Umbilical cord (tissue), 2 donors: Measurements from ENCODE around the gene FBXO39. TPM values are rescaled to one million over a fixed set of nuclear protein-coding genes. Genes with fewer than 3 reads are reported as not detected.
"Not testable (repeated sequence)": the region's sequence is repeated elsewhere in the genome, so short reads cannot be mapped to it uniquely, and the experiment has no call there.

ENCODE experiments used
- DNase-seq: peaks from one replicate; pipeline ENCODE4 v3.0.0-alpha.2; 2015; ENCODE audit warnings: low spot score
- total RNA-seq: library from RNA; depleted of rRNA; stranded (reverse); fragments of >200 nt; gene quantifications from one replicate; pipeline ENCODE4 v1.2.3, GENCODE V29; 2014; ENCODE audit warnings: low replicate concordance; ENCODE audit not compliant: insufficient read depth

The FBXO39 gene
- total RNA-seq, 1 donor from 2014 or later, result 5.5 TPM

DNA sequence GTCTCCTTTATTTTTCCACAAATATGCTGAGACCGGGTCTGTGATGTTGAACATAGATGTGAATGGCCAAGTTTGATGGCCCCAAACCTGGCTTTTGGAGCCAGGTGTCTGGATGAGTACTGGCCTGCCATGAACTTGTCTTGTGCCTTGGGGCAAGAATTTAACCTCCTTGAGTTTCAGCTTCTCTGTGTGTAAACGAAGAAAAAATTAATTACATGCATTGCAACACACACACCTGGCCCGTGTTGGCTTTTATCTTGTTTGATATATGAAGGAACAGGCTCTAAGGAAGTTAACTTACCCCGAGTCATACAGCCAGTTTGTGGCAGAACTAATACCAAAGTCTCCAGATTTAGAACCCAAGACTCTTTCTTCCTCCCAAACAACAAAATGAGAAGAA lies 13.1 kb downstream of the FBXO39 start:
- no peak for DNase-seq

DNA sequence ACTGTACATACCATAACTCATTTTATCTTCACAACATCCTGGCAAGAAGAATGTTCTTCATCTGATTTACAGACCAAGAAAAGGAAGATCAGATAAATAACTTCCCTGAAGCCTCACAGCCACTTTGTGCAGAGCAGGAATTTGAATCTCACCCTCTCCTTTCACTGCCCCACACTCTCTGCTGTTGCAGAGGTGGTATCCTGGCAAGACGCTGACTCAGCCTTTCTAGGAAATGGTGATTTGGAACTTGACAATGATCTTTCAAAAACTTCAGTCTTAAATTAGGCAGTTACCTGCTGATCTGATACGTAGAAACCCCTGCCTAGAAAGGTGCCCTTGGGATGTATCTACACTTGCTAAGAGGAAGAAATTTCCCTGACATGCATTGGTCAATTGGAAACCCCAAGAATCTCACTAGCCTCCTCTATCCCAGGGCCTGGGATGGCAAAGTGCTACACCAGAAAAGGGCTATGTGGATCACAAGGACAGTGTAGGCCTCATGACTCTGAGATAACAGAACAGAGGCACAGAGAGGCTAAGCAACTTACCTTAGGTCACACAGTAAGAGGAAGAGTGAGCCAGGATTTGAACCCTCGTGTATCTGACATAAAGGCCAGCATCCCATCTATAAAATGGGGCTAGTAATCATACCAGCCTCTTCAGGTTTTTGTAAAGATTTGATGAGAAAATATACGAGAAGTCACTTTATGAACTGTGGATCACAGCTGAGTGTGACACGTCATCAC lies 17.9 kb downstream of the FBXO39 start:
- no peak for DNase-seq

DNA sequence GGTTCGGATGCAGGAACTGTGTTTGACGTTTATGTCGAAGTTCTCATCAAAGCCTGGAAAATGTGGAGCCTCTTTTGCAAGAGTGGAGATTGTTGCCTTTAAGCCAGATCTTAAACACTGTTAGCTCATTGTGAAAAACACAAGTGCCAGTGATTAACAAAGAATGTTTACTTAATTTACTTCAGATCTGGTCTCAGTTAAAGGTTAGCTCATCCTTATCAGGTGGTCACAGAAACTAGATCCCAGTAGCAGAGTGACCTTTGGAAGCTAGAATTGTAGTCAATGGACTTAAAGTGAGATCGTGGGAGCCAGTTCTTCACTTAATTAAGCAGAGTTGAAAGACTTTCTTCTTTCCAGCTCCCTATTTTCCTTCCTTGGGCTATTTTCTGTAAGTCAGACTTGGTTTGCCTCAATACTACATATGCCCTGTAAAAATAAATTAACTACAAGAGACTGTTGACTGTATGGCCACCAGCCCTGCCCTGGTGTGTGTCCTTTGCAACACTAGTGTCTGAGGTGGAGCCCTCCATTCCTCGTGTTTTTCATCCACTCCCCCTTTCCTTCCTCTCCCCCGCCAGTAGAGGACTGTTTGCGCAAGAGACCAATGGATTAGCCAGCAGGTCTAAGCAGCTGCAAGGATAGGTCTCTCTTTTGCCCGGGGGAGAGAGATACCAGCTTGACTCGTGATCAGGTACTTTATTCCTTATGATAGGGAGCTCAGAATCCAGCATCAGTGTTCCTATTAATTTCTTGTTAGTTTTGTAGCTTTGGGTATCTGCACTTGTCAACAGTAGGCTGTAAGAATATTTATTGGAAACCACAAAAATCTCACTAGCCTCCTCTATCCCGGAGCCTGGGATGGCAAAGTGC lies 20.2 kb downstream of the FBXO39 start:
- no peak for DNase-seq

DNA sequence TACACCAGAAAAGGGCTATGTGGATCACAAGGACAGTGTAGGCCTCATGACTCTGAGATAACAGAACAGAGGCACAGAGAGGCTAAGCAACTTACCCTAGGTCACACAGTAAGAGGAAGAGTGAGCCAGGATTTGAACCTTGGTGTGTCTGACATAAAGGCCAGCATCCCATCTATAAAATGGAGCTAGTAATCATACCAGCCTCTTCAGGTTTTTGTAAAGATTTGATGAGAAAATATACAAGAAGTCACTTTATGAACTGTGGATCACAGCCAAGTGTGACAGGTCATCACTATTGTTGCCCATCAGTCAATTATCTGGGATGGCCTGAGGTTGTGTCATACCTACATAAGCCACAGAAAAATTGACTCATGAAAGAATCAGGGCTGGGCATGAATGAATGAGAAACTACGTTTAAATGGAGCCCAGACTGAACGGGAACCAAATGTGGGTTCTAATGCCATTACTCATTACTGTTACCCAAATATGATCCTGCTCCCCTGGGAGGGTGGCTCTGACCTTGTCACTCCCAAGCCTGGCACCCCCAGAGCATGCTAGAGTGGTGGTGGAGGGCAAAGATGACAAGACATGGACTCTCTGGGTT lies 21.0 kb downstream of the FBXO39 start:
- no peak for DNase-seq

DNA sequence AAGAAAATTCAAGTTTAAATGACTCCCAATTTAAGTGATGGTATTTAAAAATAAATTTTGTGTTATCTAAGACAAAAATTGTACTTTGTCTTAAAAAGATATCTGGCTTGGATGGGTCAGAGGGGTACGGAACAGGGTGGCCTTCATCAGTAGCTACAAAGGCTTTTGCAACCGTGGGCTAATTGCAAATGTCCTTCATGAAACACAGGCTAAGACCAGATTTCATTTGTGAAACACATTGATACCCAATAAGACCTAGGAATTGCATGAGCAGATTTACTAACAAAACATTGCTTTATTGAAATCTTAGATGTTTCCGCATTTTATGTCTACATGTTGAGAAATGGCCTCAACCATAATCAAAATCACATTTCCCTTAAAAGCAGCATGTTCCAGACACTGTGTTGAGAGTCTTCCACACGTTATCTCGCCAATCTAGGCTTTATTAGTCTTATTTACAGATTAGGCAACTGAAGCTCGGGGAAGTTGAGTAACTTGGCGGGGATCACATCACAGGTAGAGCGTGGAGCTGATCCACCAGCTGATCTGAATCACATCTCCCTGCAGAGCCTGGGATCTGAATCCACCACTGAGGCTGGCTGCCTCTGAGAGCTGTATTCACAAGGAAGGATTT lies 21.8 kb downstream of the FBXO39 start:
- DNase-seq, result no peak

DNA sequence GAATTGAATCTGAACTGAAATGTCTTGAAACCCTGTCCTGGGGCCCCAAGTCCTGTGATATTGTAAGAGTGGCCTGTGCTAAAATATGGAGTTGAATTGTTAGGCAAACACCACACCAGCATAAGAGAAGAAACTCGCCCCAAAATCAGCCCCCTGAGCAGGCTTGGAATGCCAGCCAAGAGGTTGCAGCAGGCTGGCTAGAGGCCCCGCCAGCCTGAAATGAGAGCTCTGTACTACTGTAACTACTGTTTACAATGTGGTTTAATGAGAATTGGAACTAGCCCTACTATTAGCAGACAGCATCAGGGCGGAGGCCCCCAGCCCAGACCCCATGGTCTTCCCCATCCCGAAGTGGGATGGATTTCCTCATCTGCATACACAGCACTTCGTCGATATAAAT lies 23.7 kb downstream of the FBXO39 start:
- DNase-seq, result no peak

DNA sequence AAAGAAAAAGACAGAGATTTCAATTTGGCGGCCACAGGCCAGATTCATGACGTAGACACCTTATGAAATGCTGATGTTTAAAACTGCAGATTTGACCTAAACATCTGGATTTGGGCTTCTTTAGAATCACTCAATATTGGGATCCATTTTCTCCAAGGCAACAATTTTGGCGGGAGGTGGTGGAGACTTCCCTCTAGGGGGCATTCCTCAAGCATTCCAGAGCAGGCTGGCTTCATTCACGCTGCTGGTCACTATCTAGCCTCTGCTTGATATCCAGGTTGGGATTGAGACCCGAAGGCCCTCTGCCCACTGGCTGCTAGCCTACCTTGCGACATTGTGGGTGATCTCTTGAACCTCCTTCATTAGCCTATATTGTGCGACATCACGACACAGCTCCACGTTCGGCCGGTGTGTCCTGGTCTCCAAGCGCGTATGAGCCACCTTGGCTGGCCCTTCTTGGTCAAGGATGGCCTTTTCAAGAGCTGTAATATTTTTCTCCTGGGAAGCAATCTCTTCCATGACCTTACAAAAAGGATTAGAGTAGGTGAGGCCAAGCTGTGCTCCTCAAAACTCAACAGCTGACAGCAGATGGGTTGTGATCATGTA lies 24.5 kb downstream of the FBXO39 start:
- no peak for DNase-seq

DNA sequence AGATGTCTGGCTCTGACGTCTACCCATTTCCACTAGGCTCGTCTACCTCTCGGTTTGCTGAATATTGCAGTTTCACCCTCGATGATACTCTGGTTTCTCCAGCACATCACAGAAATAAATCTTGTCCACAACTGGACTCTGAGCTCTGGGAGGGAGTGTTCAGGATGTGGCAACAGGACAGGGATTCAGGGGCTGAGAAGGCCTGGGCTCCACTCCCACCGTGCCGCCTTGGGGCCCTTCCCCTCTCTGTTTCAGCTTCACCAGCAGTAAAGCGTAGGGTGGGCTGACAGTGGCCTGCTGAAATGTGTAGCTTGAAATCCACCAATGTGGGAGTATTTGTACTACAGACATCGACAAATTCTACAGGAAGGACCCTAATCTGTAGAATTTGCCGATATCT lies 35.5 kb downstream of the FBXO39 start:
- DNase-seq, result no peak

DNA sequence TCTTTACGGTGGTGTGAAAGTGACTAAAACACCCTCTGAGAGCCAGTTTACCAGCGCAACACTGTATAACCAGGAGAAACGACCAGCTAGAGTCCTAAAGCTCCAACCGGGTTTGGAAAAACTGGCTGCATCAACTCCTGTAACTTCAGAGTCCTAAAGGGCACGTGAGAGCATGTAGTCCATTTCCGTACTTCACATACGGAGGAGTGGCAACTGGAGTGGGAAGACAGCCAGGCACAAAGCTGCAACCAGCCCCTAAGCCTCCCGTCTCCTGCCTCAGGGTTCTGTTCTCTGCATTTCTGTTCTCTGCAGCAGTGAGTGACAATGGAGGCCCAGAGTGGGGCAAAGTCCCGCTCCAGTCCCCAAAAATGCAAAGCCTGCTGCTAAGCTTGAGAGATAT lies 36.3 kb downstream of the FBXO39 start:
- no peak for DNase-seq

DNA sequence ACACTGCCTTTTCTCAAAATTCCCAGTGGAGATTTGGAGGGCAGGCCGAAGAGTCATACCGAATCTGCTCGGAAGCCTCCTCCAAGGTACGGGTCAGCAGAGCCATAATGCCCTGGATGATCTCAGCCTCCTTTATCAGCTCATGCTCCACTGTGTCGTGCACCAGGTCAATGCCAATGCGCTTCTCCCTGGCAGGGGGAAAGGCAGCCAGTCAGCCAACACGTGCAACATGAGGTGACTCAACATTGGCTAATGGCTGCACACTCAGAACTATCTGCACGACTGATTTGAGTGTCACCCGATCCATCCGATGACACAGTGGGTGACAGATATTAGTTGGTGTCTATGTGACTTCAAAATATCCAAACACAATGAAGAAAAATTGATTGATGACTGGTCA lies 39.8 kb downstream of the FBXO39 start:
- DNase-seq, result no peak

DNA sequence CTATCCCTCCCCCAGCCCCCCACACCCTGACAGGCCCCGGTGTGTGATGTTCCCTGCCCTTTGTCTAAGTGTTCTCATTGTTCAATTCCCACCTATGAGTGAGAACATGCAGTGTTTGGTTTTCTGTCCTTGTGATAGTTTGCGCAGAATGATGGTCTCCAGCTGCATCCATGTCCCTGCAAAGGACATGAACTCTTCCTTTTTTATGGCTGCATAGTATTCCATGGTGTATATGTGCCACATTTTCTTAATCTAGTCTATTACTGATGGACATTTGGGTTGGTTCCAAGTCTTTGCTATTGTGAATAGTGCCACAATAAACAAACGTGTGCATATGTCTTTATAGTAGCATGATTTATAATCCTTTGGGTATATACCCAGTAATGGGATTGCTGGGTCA lies 40.4 kb downstream of the FBXO39 start:
- DNase-seq, result not testable (repeated sequence)

DNA sequence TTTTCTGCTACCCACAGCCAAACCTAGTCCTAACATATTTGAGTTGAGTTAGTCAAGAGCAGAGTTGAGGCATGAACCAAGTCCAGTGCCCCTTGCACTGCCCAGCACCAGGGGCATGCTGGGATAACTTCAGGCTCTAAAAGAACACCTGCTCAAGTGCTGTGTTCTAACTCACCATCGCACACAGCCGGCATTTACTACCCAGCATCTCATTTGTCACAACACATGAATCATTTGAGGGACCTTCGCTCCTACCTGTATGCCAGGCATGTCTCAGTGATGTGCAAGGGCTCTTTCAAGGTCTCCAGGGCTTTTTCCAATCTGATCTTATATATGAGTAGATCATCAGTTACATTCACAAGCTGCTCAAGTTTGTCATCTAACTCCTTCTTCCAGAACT lies 42.9 kb downstream of the FBXO39 start:
- DNase-seq, result no peak

DNA sequence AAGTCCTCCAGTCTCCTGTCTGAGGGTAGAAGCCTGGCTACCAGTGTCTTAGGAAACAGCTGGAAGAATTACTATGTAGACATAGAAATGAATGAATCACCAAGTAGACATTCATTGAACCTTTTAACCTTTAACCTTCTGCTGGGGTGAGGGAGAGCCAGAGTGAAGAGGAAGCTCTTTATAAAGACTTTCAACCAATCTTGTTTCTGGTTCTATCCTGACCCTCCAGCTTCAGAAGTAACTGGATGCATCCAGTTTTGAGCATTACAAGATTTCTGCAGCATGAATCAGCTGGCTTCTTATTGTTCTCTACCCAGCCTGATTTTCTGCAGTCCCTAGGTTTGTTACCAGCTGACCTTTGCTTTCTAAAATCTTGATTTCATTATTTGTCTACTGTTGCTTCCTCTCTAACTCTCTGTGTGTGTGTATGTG lies 47.0 kb downstream of the FBXO39 start:
- no peak for DNase-seq

DNA sequence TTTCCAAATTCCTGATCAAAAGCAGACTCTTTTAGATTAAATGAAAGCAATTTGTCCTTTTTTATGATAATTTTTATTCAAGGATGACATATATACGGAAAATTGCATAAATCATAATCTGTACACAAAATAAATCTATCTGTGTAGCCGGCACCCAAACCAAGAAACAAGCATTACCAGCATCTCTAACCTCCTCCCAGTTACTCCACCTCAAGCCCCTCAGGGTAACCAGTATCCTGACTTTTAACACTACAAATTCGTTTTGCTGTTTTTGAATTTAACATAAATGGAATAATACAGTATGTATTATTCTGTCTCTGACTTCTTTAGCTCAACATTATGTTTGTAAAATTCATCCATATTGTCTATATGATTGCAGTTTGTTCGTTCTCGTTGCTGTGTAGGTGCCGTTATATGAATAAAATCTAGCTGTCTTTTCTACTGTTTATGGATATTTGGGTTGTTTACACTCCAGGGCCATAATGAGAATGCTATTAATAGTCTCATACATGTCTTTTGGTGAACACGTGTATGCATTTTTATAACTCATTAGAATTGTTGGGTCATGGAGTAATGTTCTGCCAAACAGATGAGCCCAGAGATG lies 54.5 kb downstream of the FBXO39 start:
- DNase-seq, result no peak

DNA sequence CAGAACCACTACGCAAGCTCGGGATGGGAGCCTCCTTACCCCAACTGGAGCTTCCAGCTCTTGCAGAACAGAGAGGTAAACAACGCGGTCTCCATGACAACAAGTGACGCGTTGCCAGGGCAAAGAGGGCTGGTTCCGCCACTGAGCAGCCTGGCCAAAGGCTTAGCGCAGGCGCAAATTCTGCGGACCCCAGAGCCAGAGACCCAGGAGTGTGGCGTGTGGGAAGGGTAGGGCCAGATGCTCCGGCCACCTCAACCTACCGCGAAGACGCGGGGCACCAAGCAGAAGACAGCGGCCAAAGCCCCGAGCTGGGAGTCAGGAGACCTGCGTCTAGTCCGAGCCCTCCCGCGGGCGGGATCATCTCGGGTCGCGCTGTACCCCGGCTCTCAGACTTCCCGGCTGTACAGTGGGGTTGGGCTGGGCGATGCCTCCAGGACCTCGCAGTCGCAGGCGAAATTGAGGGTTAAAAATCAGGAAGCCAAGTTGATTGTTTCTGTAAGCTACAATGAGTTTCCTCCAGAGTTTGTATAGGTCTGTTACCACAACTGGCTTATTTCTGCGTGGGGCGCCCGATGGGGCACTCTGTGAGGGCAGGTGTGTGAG lies 55.7 kb downstream of the FBXO39 start, which contains the start of gene TEKT1:
TSS of gene TEKT1 (minus strand) at position 69 of the 603 bp plus-strand sequence. CDS start 1,353 bp downstream, outside the sequence.
- DNase-seq, result peak; percentile 78

Other genes with a start within 250 kb of the FBXO39 start
- 4.8 TPM for gene PITPNM3, start 219.7 kb upstream of the FBXO39 start, total RNA-seq
- gene KIAA0753, start 135.5 kb upstream of the FBXO39 start, total RNA-seq, result 9.4 TPM
- gene TXNDC17, start 135.2 kb upstream of the FBXO39 start, total RNA-seq, result 20.7 TPM
- gene MED31, start 124.6 kb upstream of the FBXO39 start, total RNA-seq, result 3.1 TPM
- gene C17orf100, start 124.5 kb upstream of the FBXO39 start, total RNA-seq, result 3.1 TPM
- gene SLC13A5, start 62.8 kb upstream of the FBXO39 start, total RNA-seq, result 0.48 TPM
- 19.5 TPM for gene XAF1, start 20.2 kb upstream of the FBXO39 start, total RNA-seq
- gene TEKT1, start 55.5 kb downstream of the FBXO39 start, total RNA-seq, result 0.72 TPM
- gene ALOX12, start 219.8 kb downstream of the FBXO39 start, total RNA-seq, result not detected
- gene RNASEK, start 236.4 kb downstream of the FBXO39 start, total RNA-seq, result 12.8 TPM
- gene BCL6B, start 246.8 kb downstream of the FBXO39 start, total RNA-seq, result 35.2 TPM